ENCODE results near the gene ZNF805. TPM values are rescaled to one million over a fixed set of nuclear protein-coding genes. Genes with fewer than 3 reads are reported as not detected.

Gene ZNF805
- total and polyA plus RNA-seq, 2 of the 4 experiments (the other 2 are of a cell fraction) = 3.0 to 32.3 TPM

GRCh38 chr19:57288373-57288772, 47.9 kb downstream of the ZNF805 start:
- Histone ChIP-seq H4K20me1 (ENCODE audit: insufficient read depth, low read length) (peaks cover 63% of the 10 kb centered on the region), H2BK5ac (ENCODE audit: low read depth, low read length, poor library complexity, severe bottlenecking) (no peak overlapping the region), H3K36me3 (ENCODE audit: control insufficient read depth, insufficient read depth, low read length) (peaks cover 77% of the 10 kb centered on the region), H4K8ac (ENCODE audit: low read depth in 2 of 2, low read length in 2 of 2) (no peak overlapping the region), H3K9me1 (ENCODE audit: insufficient read depth, low read length) (peaks cover 8% of the 10 kb centered on the region; the same call in 1 of the 2 replicates), H3K27me3 (ENCODE audit: control insufficient read depth, insufficient read depth, low read length) (no peaks in the 10 kb centered on the region), H3K4me2 (ENCODE audit: low read depth, low read length) (no peak overlapping the region), H4K91ac (ENCODE audit: insufficient read depth, low read depth, low read length) (no peak overlapping the region), H3K27ac (ENCODE audit: insufficient read depth, low read length) (no peak overlapping the region), H2AFZ (replicated peaks; ENCODE audit: low read length, poor library complexity) (no peak overlapping the region), H2BK120ac (ENCODE audit: low read depth, low read length) (no peak overlapping the region), H3K18ac (ENCODE audit: low read depth, low read length) (no peak overlapping the region), H3K4ac (ENCODE audit: low read depth, low read length) (no peak overlapping the region), H3K4me3 (ENCODE audit: insufficient read depth, low read depth, low read length) (no peak overlapping the region), H3K56ac (ENCODE audit: extremely low read depth, insufficient read depth, low read length) (no peak overlapping the region), H2AK5ac (ENCODE audit: low read depth, low read length) (no peak overlapping the region), H2BK20ac (ENCODE audit: low read depth, low read length) (no peak overlapping the region), H2AK9ac (replicated peaks; ENCODE audit: low read depth, low read length, poor library complexity) (no peak overlapping the region), H2BK15ac (ENCODE audit: low read depth, low read length) (no peak overlapping the region), H3K4me1 (ENCODE audit: control insufficient read depth, insufficient read depth, low read length) (no peaks in the 10 kb centered on the region), H3K79me1 (ENCODE audit: low read depth in 1 of 2, low read length in 2 of 2) (peaks cover 44 to 68% of the 10 kb centered on the region in 2 experiments), H3K9ac (ENCODE audit: low read depth, low read length) (no peak overlapping the region), H3K9me3 (ENCODE audit: control insufficient read depth, insufficient read depth, low read length) (peaks cover 23% of the 10 kb centered on the region), H3K14ac (replicated peaks; ENCODE audit: low read depth, low read length) (no peak overlapping the region), H3K23ac (ENCODE audit: low read depth, low read length) (no peak overlapping the region), H4K5ac (ENCODE audit: low read depth, low read length) (no peak overlapping the region)
- DNase-seq (no peak), ATAC-seq (ENCODE audit: low read depth) (no peak)
- dilution Hi-C loops (cut with HindIII; ENCODE audit: low sequenced_read_pairs, unreplicated experiment) = no loop called here
- CTCF ChIA-PET = no interaction called here
- in situ Hi-C loops (cut with MboI; ENCODE audit: low sequenced_read_pairs) = no loop called here
- intact Hi-C loops (cut with micrococcal nuclease) = loop anchor here (10.0 kb wide), 1 partner anchor 184 kb away; no protein-coding TSS in a partner anchor
- no TSS peak for BruUV-seq (replicated peaks)
- TF ChIP-seq MXI1 (IDR thresholded peaks at IDR 0.05; ENCODE audit: borderline replicate concordance, low read depth, low read length) (no peak), CHD1 (IDR thresholded peaks at IDR 0.05; ENCODE audit: low read depth, low read length) (no peak), NFE2L2 (IDR thresholded peaks at IDR 0.05; ENCODE audit: low read depth, low read length) (no peak), BHLHE40 (IDR thresholded peaks at IDR 0.05; ENCODE audit: low read depth, low read length) (no peak), RCOR1 (IDR thresholded peaks at IDR 0.05; ENCODE audit: insufficient replicate concordance, low read length) (no peak), RAD21 (IDR thresholded peaks at IDR 0.05; ENCODE audit: low read length) (no peak), CEBPB (IDR thresholded peaks at IDR 0.05; ENCODE audit: low read depth, low read length) (no peak), FOS (IDR thresholded peaks at IDR 0.05; ENCODE audit: low read depth, low read length) (no peak), SMC3 (IDR thresholded peaks at IDR 0.05; ENCODE audit: low read depth, low read length) (no peak), POLR2A (IDR thresholded peaks at IDR 0.05; ENCODE audit: low read depth, low read length) (no peak), USF2 (IDR thresholded peaks at IDR 0.05; ENCODE audit: low read depth, low read length) (no peak), RFX5 (IDR thresholded peaks at IDR 0.05; ENCODE audit: low read depth, low read length) (no peak)
- TF ChIP-seq, protein P1, sequence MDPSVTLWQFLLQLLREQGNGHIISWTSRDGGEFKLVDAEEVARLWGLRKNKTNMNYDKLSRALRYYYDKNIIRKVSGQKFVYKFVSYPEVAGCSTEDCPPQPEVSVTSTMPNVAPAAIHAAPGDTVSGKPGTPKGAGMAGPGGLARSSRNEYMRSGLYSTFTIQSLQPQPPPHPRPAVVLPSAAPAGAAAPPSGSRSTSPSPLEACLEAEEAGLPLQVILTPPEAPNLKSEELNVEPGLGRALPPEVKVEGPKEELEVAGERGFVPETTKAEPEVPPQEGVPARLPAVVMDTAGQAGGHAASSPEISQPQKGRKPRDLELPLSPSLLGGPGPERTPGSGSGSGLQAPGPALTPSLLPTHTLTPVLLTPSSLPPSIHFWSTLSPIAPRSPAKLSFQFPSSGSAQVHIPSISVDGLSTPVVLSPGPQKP (IDR thresholded peaks at IDR 0.05; ENCODE audit: borderline replicate concordance, low read depth, low read length) = no peak
- TF ChIP-seq, protein P2, sequence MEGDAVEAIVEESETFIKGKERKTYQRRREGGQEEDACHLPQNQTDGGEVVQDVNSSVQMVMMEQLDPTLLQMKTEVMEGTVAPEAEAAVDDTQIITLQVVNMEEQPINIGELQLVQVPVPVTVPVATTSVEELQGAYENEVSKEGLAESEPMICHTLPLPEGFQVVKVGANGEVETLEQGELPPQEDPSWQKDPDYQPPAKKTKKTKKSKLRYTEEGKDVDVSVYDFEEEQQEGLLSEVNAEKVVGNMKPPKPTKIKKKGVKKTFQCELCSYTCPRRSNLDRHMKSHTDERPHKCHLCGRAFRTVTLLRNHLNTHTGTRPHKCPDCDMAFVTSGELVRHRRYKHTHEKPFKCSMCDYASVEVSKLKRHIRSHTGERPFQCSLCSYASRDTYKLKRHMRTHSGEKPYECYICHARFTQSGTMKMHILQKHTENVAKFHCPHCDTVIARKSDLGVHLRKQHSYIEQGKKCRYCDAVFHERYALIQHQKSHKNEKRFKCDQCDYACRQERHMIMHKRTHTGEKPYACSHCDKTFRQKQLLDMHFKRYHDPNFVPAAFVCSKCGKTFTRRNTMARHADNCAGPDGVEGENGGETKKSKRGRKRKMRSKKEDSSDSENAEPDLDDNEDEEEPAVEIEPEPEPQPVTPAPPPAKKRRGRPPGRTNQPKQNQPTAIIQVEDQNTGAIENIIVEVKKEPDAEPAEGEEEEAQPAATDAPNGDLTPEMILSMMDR (conservative IDR thresholded peaks at IDR 0.05; ENCODE audit: low read depth, low read length) = no peak
- POLR2A ChIA-PET (ENCODE audit: unreplicated experiment) = no interaction called here
- WGBS, 2 experiments (ENCODE audit: extremely low coverage in 2 of 2, insufficient read length in 1 of 2) = 100% methylated on average over 2 of the region's 4 CpGs; no CpG with 5 or more reads in 1 of the 2 experiments
